AG04449 (cell line): ENCODE results near the gene PTTG1IP.

Source experiments
- CTCF ChIA-PET: fragments of 350-600 bp; formaldehyde crosslinking; extraction: SDS; loops from one replicate; lab custom pipeline; 2021; ENCODE audit warnings: antibody characterized with exemption; lab: Yijun Ruan, JAX
- POLR2A ChIA-PET: fragments of 400-600, 350-600 bp; formaldehyde crosslinking; extraction: SDS; loops from one replicate; lab custom pipeline; 2020; ENCODE audit warnings: antibody characterized with exemption, inconsistent platforms; lab: Yijun Ruan, JAX
- DNase-seq: peaks from one replicate; pipeline ENCODE4 v3.0.0-alpha.2; 2010; ENCODE audit warnings: low read depth, low spot score
- H3K4me3 ChIP-seq: 2 replicates; pipeline ENCODE4 v1.5.1; 2011; ENCODE audit warnings: low read depth, mild to moderate bottlenecking, control low read depth, low read length
- CTCF ChIP-seq: IDR thresholded peaks from one replicate; pipeline ENCODE4 v1.5.1; 2011; ENCODE audit warnings: mild to moderate bottlenecking, moderate library complexity, low read length, control low read depth, inconsistent platforms; ENCODE audit not compliant: insufficient read depth; ENCODE audit errors: missing control alignments

The PTTG1IP gene

GRCh38 chr21:44890338-44890931 lies 16.9 kb upstream of the PTTG1IP start:
- no peak for TF ChIP-seq CTCF
- no peak for DNase-seq
- POLR2A ChIA-PET: no interaction called here
- H3K4me3 ChIP-seq: no peak overlapping the region
- CTCF ChIA-PET: no interaction called here

- CTCF ChIA-PET: interaction anchor here (1.5 kb wide), 1 partner anchor 42 kb away, joined by 3 read pairs; no protein-coding TSS in a partner anchor
These were observed 16.3 kb upstream of the PTTG1IP start for GRCh38 chr21:44889625-44890337.

GRCh38 chr21:44888581-44889550 lies 15.4 kb upstream of the PTTG1IP start:
- CTCF ChIA-PET: interaction anchor here (1.5 kb wide), 1 partner anchor 43 kb away, joined by 3 read pairs; no protein-coding TSS in a partner anchor
- no peak overlapping the region for H3K4me3 ChIP-seq
- POLR2A ChIA-PET: no interaction called here
- no peak for DNase-seq
- TF ChIP-seq CTCF: no peak

More at GRCh38 chr21:44889625-44890337, 16.3 kb upstream of the PTTG1IP start:
- H3K4me3 ChIP-seq: no peak overlapping the region
- TF ChIP-seq CTCF: no peak
- POLR2A ChIA-PET: no interaction called here
- no peak for DNase-seq

- H3K4me3 ChIP-seq: no peak overlapping the region
- TF ChIP-seq CTCF: no peak
- ChIA-PET CTCF (interaction anchor here (1.5 kb wide), 1 partner anchor 44 kb away, joined by 3 read pairs; no protein-coding TSS in a partner anchor), POLR2A (no interaction called here)
- DNase-seq: no peak
These were observed 14.5 kb upstream of the PTTG1IP start for GRCh38 chr21:44887807-44888580.

GRCh38 chr21:44887126-44887806 lies 13.8 kb upstream of the PTTG1IP start:
- no peak for DNase-seq
- CTCF ChIA-PET: interaction anchor here (1.2 kb wide), 1 partner anchor 251 kb away, joined by 4 read pairs; no protein-coding TSS in a partner anchor
- TF ChIP-seq CTCF: no peak
- POLR2A ChIA-PET: no interaction called here
- H3K4me3 ChIP-seq: no peak overlapping the region
